DND-41 (cell line): ENCODE results near the gene GFOD1.

ENCODE experiments used
- ATAC-seq: fragments of 200-7000 bp; cut with Tn5 transposase; 3 replicates; pipeline ENCODE4 v1.9.1; 2021; ENCODE audit warnings: low read depth; ENCODE audit not compliant: insufficient read depth
- DNase-seq: peaks from one replicate; pipeline ENCODE4 v3.0.0-alpha.2; 2020
- H2AFZ ChIP-seq: 2 replicates; pipeline ENCODE4 v1.6.0; 2012; ENCODE audit warnings: low read depth, low read length
- H3K27ac ChIP-seq: 2 replicates; pipeline ENCODE4 v1.5.1; 2012; ENCODE audit warnings: low read length, inconsistent platforms
- H3K27me3 ChIP-seq: fragments of 200-600 bp; sonication (generic); 2 replicates; pipeline ENCODE4 v1.6.0; 2012; ENCODE audit warnings: low read length, mild to moderate bottlenecking, inconsistent platforms; ENCODE audit not compliant: insufficient read depth, poor library complexity
- H3K36me3 ChIP-seq: 2 replicates; pipeline ENCODE4 v1.5.1; 2012; ENCODE audit warnings: low read length, inconsistent platforms; ENCODE audit not compliant: insufficient read depth
- H3K4me1 ChIP-seq: 2 replicates; pipeline ENCODE4 v1.5.1; 2012; ENCODE audit warnings: mild to moderate bottlenecking, low read length; ENCODE audit not compliant: insufficient read depth
- H3K4me2 ChIP-seq: 2 replicates; pipeline ENCODE4 v1.6.0; 2012; ENCODE audit warnings: mild to moderate bottlenecking, moderate library complexity, low read length, inconsistent platforms; ENCODE audit not compliant: insufficient read depth
- H3K4me3 ChIP-seq, 2 experiments: fragments of 200-600 bp in 1 of 2; shearing (Covaris generic) in 1 of 2; 2 replicates each; pipeline ENCODE4 v1.5.1; 2012 to 2016; ENCODE audit warnings: inconsistent platforms in 2 of 2, low read length in 2 of 2, mild to moderate bottlenecking in 2 of 2, low read depth in 1 of 2, moderate library complexity in 1 of 2
- H3K79me2 ChIP-seq: 2 replicates; pipeline ENCODE4 v1.6.0; 2012; ENCODE audit warnings: low read length, inconsistent platforms; ENCODE audit not compliant: insufficient read depth
- H3K9ac ChIP-seq: 2 replicates; pipeline ENCODE4 v1.6.0; 2012; ENCODE audit warnings: low read depth, mild to moderate bottlenecking, inconsistent platforms, low read length, moderate library complexity
- H3K9me3 ChIP-seq: 2 replicates; pipeline ENCODE4 v1.5.1; 2012; ENCODE audit warnings: low read length, moderate library complexity, mild to moderate bottlenecking, inconsistent platforms; ENCODE audit not compliant: insufficient read depth, severe bottlenecking
- H4K20me1 ChIP-seq: 2 replicates; pipeline ENCODE4 v1.6.0; 2012; ENCODE audit warnings: low read length; ENCODE audit not compliant: insufficient read depth
- CTCF ChIP-seq: IDR thresholded peaks from 2 replicates; pipeline ENCODE4 v1.5.1; 2012; ENCODE audit warnings: borderline replicate concordance, low read length, moderate library complexity, mild to moderate bottlenecking; ENCODE audit not compliant: poor library complexity, severe bottlenecking; ENCODE audit errors: extremely low read depth
- EZH2 ChIP-seq: IDR thresholded peaks from 3 replicates; pipeline ENCODE4 v1.6.1; 2012; ENCODE audit warnings: borderline replicate concordance, low read depth, mild to moderate bottlenecking, moderate library complexity, low read length, inconsistent platforms; ENCODE audit not compliant: severe bottlenecking

Gene GFOD1

DNA sequence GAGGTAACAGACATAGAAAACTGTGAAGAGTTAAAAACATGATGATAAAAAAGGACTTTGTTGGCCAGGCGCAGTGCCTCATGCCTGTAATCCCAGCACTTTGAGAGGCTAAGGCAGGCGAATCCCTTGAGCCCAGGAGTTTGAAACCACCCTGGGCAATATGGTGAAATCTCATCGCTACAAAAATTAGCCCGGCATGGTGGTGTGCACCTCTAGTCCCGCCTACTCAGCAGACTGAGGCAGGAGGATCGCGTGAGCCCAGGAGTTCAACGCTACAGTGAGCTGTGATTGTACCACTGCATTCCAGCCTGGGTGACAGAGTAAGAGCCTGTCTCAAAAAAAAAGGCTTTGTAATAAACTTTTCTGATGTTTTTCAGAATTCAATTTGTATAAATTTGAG lies 60.1 kb downstream of the GFOD1 start:
- no peak overlapping the region for H3K27ac ChIP-seq
- TF ChIP-seq EZH2, result no peak
- no peaks in the 10 kb centered on the region for H3K27me3 ChIP-seq
- no peak for ATAC-seq
- no peak overlapping the region for H3K4me3 ChIP-seq
- H3K79me2 ChIP-seq, result no peaks in the 10 kb centered on the region
- no peaks in the 10 kb centered on the region for H3K9me3 ChIP-seq
- no peaks in the 10 kb centered on the region; the same call in 1 of the 2 replicates for H4K20me1 ChIP-seq
- H2AFZ ChIP-seq, result no peak overlapping the region
- H3K9ac ChIP-seq, result no peak overlapping the region
- no peaks in the 10 kb centered on the region for H3K4me1 ChIP-seq
- H3K4me2 ChIP-seq, result no peak overlapping the region
- DNase-seq, result no peak
- H3K36me3 ChIP-seq, result no peaks in the 10 kb centered on the region

DNA sequence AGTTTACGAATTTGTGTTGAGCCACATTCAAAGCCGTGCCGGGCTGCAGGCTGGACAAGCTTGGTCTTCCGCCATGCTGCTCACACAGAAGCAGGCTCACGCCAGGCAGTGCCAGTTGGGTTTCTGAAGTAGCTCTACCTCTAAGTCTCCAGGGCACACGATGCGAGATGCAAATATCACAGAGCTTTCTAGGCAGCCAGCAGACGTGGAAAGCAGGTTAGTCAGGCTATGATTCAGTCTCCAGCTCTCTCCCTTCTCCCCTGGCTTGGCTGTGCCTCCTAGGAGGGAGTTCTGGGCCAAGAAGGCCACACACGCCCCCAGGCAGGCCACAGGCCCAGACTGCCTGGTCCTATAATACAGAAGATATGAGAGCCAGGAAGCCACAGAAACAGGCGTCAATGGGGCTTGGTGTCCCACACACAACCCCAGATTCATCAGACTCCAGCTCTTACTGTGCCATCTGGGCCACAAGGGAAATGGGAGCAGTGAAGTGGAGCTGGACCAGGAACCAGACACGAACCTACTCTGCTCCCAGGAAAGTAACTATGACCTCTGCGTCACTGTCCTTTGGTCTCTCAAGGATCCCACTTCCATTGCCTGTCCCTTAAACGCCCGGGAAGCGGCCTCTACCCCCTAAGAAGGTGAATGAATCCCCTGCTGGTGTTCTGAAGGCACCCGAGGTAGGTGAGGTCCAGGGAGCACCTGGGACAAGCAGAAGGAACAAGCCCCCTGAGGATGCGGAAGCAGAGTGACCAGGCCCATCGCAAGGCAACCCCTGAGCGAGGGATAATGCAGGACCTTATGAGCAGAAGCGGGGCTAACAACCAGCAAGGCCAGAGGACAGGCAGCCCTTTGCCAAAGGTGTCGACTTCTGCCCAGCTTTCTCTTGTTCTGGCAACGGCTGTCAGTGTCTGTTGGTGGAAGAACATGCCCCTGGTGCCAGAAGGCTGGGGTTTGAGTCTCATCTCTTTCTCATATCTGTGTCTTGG lies 61.2 kb downstream of the GFOD1 start:
- TF ChIP-seq CTCF (no peak), EZH2 (no peak)
- no peak overlapping the region for H2AFZ ChIP-seq
- H4K20me1 ChIP-seq, result no peaks in the 10 kb centered on the region; the same call in 1 of the 2 replicates
- no peaks in the 10 kb centered on the region for H3K27me3 ChIP-seq
- no peak overlapping the region for H3K4me2 ChIP-seq
- ATAC-seq (no peak), DNase-seq (no peak)
- H3K79me2 ChIP-seq, result no peaks in the 10 kb centered on the region
- no peak overlapping the region for H3K4me3 ChIP-seq
- H3K9me3 ChIP-seq, result no peaks in the 10 kb centered on the region
- H3K4me1 ChIP-seq, result no peaks in the 10 kb centered on the region
- no peak overlapping the region for H3K9ac ChIP-seq
- H3K36me3 ChIP-seq, result no peaks in the 10 kb centered on the region
- no peak overlapping the region for H3K27ac ChIP-seq

DNA sequence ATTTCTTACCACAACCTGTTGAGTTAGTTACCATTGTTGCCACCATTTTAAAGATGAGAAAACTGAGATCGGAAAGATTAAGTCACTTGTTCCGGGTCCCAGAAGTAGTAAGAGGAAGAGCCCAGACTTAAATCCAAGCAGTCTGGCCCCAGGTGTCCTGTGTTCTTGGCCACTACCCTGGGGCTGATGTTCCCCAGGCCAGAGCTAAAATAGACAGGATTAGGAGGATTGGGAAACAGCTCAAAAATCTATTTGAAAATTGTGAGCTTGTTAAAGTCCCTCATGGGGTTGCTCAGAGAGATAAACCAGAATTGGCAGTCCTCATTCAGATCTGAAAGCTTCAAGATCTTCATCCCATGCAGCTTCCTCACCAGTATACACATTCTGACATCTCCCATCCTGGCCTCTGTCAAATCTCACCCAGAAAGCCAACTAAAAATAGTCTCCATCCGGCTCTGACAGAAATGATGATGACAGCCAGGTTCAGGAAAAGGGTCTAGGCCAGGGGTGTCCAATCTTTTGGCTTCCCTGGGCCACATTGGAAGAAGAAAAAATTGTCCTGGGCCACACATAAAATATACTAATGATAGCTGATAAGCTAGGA lies 62.0 kb downstream of the GFOD1 start:
- Histone ChIP-seq H3K9ac (no peak overlapping the region), H3K9me3 (no peaks in the 10 kb centered on the region), H3K79me2 (no peaks in the 10 kb centered on the region), H3K27ac (no peak overlapping the region), H3K4me3 (no peak overlapping the region), H3K4me1 (no peaks in the 10 kb centered on the region), H3K27me3 (no peaks in the 10 kb centered on the region), H3K4me2 (no peak overlapping the region), H4K20me1 (no peaks in the 10 kb centered on the region; the same call in 1 of the 2 replicates), H2AFZ (no peak overlapping the region), H3K36me3 (no peaks in the 10 kb centered on the region)
- TF ChIP-seq CTCF, result no peak
- no peak for TF ChIP-seq EZH2
- ATAC-seq, result no peak
- no peak for DNase-seq

DNA sequence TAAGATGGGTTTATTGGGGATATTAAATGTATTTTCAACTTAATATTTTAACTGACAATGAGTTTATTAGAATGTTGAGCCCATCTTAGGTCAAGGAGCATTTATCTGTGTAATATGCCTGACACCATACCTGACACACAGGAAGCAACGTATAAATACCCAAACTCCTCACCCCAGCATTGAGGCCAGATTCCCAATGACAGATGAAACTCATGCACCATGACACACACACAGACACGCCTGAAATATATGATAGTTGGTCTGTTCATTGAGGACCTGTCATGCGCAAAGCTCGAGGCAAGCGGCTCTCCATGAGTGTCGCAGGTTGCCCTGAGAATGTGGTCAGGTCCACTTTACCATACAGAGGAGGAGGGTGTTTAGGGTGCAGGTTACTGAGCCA lies 64.1 kb downstream of the GFOD1 start:
- H2AFZ ChIP-seq, result no peak overlapping the region
- no peak for ATAC-seq
- H3K79me2 ChIP-seq, result no peaks in the 10 kb centered on the region
- no peaks in the 10 kb centered on the region for H3K36me3 ChIP-seq
- H3K4me3 ChIP-seq, result no peak overlapping the region
- no peak overlapping the region for H3K27ac ChIP-seq
- H3K9ac ChIP-seq, result no peak overlapping the region
- H3K4me2 ChIP-seq, result no peak overlapping the region
- TF ChIP-seq EZH2, result no peak
- no peak for TF ChIP-seq CTCF
- no peaks in the 10 kb centered on the region for H3K27me3 ChIP-seq
- no peaks in the 10 kb centered on the region for H3K4me1 ChIP-seq
- DNase-seq, result no peak
- no peaks in the 10 kb centered on the region for H3K9me3 ChIP-seq
- H4K20me1 ChIP-seq, result no peaks in the 10 kb centered on the region; the same call in 1 of the 2 replicates
